ENCODE data around the gene NMT1.
A peak's percentile ranks its signal among the peaks of the same experiment; 100 is the strongest.

NMT1 gene

DNA sequence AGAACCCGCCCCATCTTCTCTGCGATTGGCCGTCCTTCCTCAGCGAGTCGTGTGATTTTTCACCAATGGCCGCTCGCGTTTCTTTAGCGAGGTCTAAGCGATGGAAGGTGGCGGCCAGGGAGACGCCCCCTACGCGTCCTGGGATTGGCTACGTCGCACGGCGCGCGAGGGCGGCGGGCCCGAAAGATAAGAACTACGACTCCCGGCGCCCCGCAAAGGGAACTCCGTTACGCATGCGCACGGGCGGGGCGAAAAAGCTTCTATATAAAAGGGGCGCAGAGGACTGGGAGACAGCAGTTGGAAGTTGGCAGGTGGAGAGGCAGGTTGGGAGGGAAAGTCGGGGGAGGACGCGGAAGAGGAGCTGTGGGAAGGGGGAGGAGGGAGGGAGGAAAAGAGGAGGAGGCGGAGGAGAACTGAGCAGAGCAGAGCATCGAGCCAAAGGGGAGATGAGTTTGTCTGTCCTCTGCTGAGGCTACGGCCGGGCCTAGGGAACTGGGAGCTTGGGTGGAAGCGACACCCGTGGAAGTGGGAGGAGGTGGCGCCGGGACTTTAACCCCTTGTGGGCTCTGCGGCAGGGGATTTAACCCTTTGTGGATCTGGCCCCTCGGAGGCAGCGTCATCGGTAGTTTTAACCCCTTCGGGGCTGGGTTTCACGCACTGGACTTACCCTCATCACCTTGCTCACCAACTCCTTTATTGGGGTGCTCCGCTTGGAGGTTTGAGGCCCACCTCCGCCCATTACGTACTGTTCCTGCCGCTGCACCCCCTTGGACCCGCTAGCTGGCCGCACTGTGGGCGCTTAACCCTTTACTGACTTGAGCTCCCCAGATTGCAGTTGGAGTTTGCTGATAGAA is 87.3 kb downstream of the NMT1 start, which contains the start of gene HEXIM1 (continued):
- 0 out of 2 replicates have a peak, but pooled peaks have one; percentile 51 for TF ChIP-seq ZNF658 (tag by site-specific recombination; IDR thresholded peaks at IDR 0.05)
- peak; percentile 96 for TF ChIP-seq ZNF843 (tag by site-specific recombination; IDR thresholded peaks at IDR 0.05)
- no peak; the same call in 1 of the 2 replicates for TF ChIP-seq ZNF112 (tag by site-specific recombination; IDR thresholded peaks at IDR 0.05)
- TF ChIP-seq KLF10 (tag by site-specific recombination; IDR thresholded peaks at IDR 0.05), result 0 out of 2 replicates have a peak, but pooled peaks have one; percentile 13
- peak; percentile 70 for TF ChIP-seq SCRT2 (tag by site-specific recombination; IDR thresholded peaks at IDR 0.05)
- TF ChIP-seq ZNF37A (tag by site-specific recombination; IDR thresholded peaks at IDR 0.05), result no peak
- no peak for TF ChIP-seq ZNF174 (tag by site-specific recombination; IDR thresholded peaks at IDR 0.05)
- TF ChIP-seq ZNF707 (tag by site-specific recombination; IDR thresholded peaks at IDR 0.05), result no peak
- TF ChIP-seq GFI1B (tag by site-specific recombination; IDR thresholded peaks at IDR 0.05), result peak; percentile 80
- TF ChIP-seq ZNF114 (tag by site-specific recombination; IDR thresholded peaks at IDR 0.05), result no peak
- peak; percentile 92 for TF ChIP-seq YY2 (tag by site-specific recombination; IDR thresholded peaks at IDR 0.05)
- TF ChIP-seq ZNF514 (tag by site-specific recombination; IDR thresholded peaks at IDR 0.05), result no peak
- TF ChIP-seq ZNF621 (tag by site-specific recombination; IDR thresholded peaks at IDR 0.05), result no peak
- peak; percentile 98 for TF ChIP-seq ZBTB17 (tag by site-specific recombination; IDR thresholded peaks at IDR 0.05)
- no peak for TF ChIP-seq PRDM10 (tag by site-specific recombination; IDR thresholded peaks at IDR 0.05)
- TF ChIP-seq WT1 (tag by site-specific recombination; IDR thresholded peaks at IDR 0.05), result peak; percentile 95
- 0 out of 2 replicates have a peak, but pooled peaks have one; percentile 66 for TF ChIP-seq MYNN (tag by site-specific recombination; IDR thresholded peaks at IDR 0.05; ENCODE audit: borderline replicate concordance)
- peak; percentile 96 for TF ChIP-seq ZNF394 (tag by site-specific recombination; IDR thresholded peaks at IDR 0.05; ENCODE audit: borderline replicate concordance)
- no peak for TF ChIP-seq SETDB1 (IDR thresholded peaks at IDR 0.05; ENCODE audit: insufficient read length, low read length)
- TF ChIP-seq HOXC10 (CRISPR knock-in tag; IDR thresholded peaks at IDR 0.05), result no peak
- peak; percentile 100 for TF ChIP-seq KLF16 (tag by site-specific recombination; IDR thresholded peaks at IDR 0.05)
- TF ChIP-seq, protein P1, sequence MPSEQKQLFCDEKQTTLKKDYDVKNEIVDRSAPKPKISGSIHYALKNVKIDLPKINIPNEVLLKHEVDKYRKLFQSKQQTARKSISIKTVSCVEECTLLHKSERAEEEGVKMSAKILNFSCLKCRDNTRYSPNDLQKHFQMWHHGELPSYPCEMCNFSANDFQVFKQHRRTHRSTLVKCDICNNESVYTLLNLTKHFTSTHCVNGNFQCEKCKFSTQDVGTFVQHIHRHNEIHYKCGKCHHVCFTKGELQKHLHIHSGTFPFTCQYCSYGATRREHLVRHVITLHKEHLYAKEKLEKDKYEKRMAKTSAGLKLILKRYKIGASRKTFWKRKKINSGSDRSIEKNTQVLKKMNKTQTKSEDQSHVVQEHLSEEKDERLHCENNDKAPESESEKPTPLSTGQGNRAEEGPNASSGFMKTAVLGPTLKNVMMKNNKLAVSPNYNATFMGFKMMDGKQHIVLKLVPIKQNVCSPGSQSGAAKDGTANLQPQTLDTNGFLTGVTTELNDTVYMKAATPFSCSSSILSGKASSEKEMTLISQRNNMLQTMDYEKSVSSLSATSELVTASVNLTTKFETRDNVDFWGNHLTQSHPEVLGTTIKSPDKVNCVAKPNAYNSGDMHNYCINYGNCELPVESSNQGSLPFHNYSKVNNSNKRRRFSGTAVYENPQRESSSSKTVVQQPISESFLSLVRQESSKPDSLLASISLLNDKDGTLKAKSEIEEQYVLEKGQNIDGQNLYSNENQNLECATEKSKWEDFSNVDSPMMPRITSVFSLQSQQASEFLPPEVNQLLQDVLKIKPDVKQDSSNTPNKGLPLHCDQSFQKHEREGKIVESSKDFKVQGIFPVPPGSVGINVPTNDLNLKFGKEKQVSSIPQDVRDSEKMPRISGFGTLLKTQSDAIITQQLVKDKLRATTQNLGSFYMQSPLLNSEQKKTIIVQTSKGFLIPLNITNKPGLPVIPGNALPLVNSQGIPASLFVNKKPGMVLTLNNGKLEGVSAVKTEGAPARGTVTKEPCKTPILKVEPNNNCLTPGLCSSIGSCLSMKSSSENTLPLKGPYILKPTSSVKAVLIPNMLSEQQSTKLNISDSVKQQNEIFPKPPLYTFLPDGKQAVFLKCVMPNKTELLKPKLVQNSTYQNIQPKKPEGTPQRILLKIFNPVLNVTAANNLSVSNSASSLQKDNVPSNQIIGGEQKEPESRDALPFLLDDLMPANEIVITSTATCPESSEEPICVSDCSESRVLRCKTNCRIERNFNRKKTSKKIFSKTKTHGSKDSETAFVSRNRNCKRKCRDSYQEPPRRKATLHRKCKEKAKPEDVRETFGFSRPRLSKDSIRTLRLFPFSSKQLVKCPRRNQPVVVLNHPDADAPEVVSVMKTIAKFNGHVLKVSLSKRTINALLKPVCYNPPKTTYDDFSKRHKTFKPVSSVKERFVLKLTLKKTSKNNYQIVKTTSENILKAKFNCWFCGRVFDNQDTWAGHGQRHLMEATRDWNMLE (tag by site-specific recombination; conservative IDR thresholded peaks at IDR 0.05; ENCODE audit: low read depth), result peak; percentile 27; the same call in 1 of the 2 replicates
- no peak; the same call in 1 of the 2 replicates for TF ChIP-seq PRDM6 (tag by site-specific recombination; IDR thresholded peaks at IDR 0.05)
- TF ChIP-seq ZNF776 (tag by site-specific recombination; IDR thresholded peaks at IDR 0.05; ENCODE audit: borderline replicate concordance), result no peak; the same call in 1 of the 2 replicates
- TF ChIP-seq ZNF654 (tag by site-specific recombination; IDR thresholded peaks at IDR 0.05; ENCODE audit: low read depth), result peak; percentile 44
- peak; percentile 99 for TF ChIP-seq AEBP2 (tag by site-specific recombination; IDR thresholded peaks at IDR 0.05; ENCODE audit: borderline replicate concordance)
- peak; percentile 77; the same call in 1 of the 2 replicates for TF ChIP-seq ZNF768 (tag by site-specific recombination; IDR thresholded peaks at IDR 0.05)
- peak; percentile 64; the same call in 1 of the 2 replicates for TF ChIP-seq ZNF23 (tag by site-specific recombination; IDR thresholded peaks at IDR 0.05; ENCODE audit: borderline replicate concordance)

Data from HEK293 (cell line).